HEK293 (cell line): ENCODE measurements around the gene ADPRHL1.
A peak's percentile ranks its signal among the peaks of the same experiment; 100 is the strongest.

ENCODE experiments used
- FEZF1 ChIP-seq: fragments of 450-650 bp; formaldehyde crosslinking; IDR thresholded peaks from 2 replicates; pipeline ENCODE4 v1.5.1; 2016; ENCODE audit warnings: missing biosample characterization, missing genetic modification characterization
- GLIS1 ChIP-seq: fragments of 450-650 bp; formaldehyde crosslinking; IDR thresholded peaks from 2 replicates; pipeline ENCODE4 v1.5.1; 2016; ENCODE audit warnings: missing biosample characterization, missing genetic modification characterization
- SP2 ChIP-seq: fragments of 450-650 bp; formaldehyde crosslinking; IDR thresholded peaks from 2 replicates; pipeline ENCODE4 v1.5.1; 2016; ENCODE audit warnings: missing biosample characterization, missing genetic modification characterization
- YY2 ChIP-seq: fragments of 450-650 bp; formaldehyde crosslinking; IDR thresholded peaks from 2 replicates; pipeline ENCODE4 v1.5.1; 2016; ENCODE audit warnings: missing biosample characterization, missing genetic modification characterization
- ZFP69B ChIP-seq: fragments of 450-650 bp; formaldehyde crosslinking; IDR thresholded peaks from 2 replicates; pipeline ENCODE4 v1.5.1; 2016; ENCODE audit warnings: missing biosample characterization, missing genetic modification characterization
- ZNF16 ChIP-seq: fragments of 450-650 bp; formaldehyde crosslinking; IDR thresholded peaks from 2 replicates; pipeline ENCODE4 v1.5.1; 2016; ENCODE audit warnings: low read depth, missing biosample characterization, missing genetic modification characterization
- ZNF571 ChIP-seq: fragments of 450-650 bp; formaldehyde crosslinking; IDR thresholded peaks from 2 replicates; pipeline ENCODE4 v1.5.0; 2017; ENCODE audit warnings: missing biosample characterization, missing genetic modification characterization
- ZNF623 ChIP-seq: fragments of 450-650 bp; formaldehyde crosslinking; IDR thresholded peaks from 2 replicates; pipeline ENCODE4 v1.5.1; 2016; ENCODE audit warnings: missing biosample characterization, missing genetic modification characterization
- ZNF654 ChIP-seq: fragments of 450-650 bp; formaldehyde crosslinking; IDR thresholded peaks from 2 replicates; pipeline ENCODE4 v1.5.1; 2016; ENCODE audit warnings: low read depth, missing biosample characterization, missing genetic modification characterization
- TF ChIP-seq, protein P1 (sequence below): fragments of 450-650 bp; formaldehyde crosslinking; IDR thresholded peaks from 2 replicates; pipeline ENCODE4 v1.5.1; 2016; ENCODE audit warnings: missing biosample characterization, missing genetic modification characterization
- TF ChIP-seq, protein P2 (sequence below): fragments of 450-650 bp; formaldehyde crosslinking; IDR thresholded peaks from 2 replicates; pipeline ENCODE4 v1.5.1; 2017; ENCODE audit warnings: missing biosample characterization, missing genetic modification characterization
- TF ChIP-seq, protein P3 (sequence below): fragments of 450-650 bp; formaldehyde crosslinking; IDR thresholded peaks from 2 replicates; pipeline ENCODE4 v1.5.1; 2016; ENCODE audit warnings: missing biosample characterization, missing genetic modification characterization, borderline replicate concordance
- TF ChIP-seq, protein P4 (sequence below): fragments of 450-650 bp; formaldehyde crosslinking; IDR thresholded peaks from 2 replicates; pipeline ENCODE4 v1.5.1; 2016; ENCODE audit warnings: missing biosample characterization, missing genetic modification characterization
- TF ChIP-seq, protein P5 (sequence below): fragments of 450-650 bp; formaldehyde crosslinking; IDR thresholded peaks from 2 replicates; pipeline ENCODE4 v1.5.1; 2016; ENCODE audit warnings: missing biosample characterization, missing genetic modification characterization
- TF ChIP-seq, protein P6 (sequence below): fragments of 450-650 bp; formaldehyde crosslinking; IDR thresholded peaks from 2 replicates; pipeline ENCODE4 v1.5.1; 2016; ENCODE audit warnings: missing biosample characterization, missing genetic modification characterization, low read depth
- TF ChIP-seq, protein P7 (sequence below): fragments of 450-650 bp; formaldehyde crosslinking; IDR thresholded peaks from 2 replicates; pipeline ENCODE4 v1.5.1; 2016; ENCODE audit warnings: missing biosample characterization, missing genetic modification characterization
- TF ChIP-seq, protein P8 (sequence below): fragments of 450-650 bp; formaldehyde crosslinking; IDR thresholded peaks from 2 replicates; pipeline ENCODE4 v1.5.1; 2016; ENCODE audit warnings: missing biosample characterization, missing genetic modification characterization

The ADPRHL1 gene

DNA sequence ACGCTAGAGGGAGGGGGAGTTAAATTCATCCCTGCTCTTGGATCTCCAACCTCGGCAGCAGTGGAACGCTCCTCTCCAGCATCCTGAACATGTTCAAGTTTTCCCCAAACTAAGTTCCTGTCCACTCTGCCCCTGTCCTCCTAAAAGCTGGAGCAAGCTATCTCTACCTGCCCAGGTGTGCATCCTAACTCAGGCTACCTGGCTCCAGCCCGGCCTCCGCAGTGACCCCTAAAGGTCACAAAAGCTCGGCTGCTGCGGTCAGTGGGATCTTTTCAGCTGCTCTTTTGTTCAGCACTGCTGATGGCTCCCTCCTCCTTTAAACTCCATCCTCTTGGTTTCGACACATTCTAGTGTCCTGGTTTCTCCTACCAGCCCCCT, 35.9 kb upstream of the ADPRHL1 start (continued):
- TF ChIP-seq, protein P1, sequence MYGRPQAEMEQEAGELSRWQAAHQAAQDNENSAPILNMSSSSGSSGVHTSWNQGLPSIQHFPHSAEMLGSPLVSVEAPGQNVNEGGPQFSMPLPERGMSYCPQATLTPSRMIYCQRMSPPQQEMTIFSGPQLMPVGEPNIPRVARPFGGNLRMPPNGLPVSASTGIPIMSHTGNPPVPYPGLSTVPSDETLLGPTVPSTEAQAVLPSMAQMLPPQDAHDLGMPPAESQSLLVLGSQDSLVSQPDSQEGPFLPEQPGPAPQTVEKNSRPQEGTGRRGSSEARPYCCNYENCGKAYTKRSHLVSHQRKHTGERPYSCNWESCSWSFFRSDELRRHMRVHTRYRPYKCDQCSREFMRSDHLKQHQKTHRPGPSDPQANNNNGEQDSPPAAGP (tag by site-specific recombination) = no peak
- TF ChIP-seq YY2 (tag by site-specific recombination) (no peak), SP2 (no peak), ZNF654 (no peak), ZNF16 (tag by site-specific recombination) (no peak), GLIS1 (tag by site-specific recombination) (no peak), ZNF571 (tag by site-specific recombination) (no peak), ZNF623 (tag by site-specific recombination) (no peak), ZFP69B (tag by site-specific recombination) (no peak), FEZF1 (tag by site-specific recombination) (peak; percentile 33; the same call in 1 of the 2 replicates)
- TF ChIP-seq, protein P2, sequence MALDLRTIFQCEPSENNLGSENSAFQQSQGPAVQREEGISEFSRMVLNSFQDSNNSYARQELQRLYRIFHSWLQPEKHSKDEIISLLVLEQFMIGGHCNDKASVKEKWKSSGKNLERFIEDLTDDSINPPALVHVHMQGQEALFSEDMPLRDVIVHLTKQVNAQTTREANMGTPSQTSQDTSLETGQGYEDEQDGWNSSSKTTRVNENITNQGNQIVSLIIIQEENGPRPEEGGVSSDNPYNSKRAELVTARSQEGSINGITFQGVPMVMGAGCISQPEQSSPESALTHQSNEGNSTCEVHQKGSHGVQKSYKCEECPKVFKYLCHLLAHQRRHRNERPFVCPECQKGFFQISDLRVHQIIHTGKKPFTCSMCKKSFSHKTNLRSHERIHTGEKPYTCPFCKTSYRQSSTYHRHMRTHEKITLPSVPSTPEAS (tag by site-specific recombination) = no peak
- TF ChIP-seq, protein P3, sequence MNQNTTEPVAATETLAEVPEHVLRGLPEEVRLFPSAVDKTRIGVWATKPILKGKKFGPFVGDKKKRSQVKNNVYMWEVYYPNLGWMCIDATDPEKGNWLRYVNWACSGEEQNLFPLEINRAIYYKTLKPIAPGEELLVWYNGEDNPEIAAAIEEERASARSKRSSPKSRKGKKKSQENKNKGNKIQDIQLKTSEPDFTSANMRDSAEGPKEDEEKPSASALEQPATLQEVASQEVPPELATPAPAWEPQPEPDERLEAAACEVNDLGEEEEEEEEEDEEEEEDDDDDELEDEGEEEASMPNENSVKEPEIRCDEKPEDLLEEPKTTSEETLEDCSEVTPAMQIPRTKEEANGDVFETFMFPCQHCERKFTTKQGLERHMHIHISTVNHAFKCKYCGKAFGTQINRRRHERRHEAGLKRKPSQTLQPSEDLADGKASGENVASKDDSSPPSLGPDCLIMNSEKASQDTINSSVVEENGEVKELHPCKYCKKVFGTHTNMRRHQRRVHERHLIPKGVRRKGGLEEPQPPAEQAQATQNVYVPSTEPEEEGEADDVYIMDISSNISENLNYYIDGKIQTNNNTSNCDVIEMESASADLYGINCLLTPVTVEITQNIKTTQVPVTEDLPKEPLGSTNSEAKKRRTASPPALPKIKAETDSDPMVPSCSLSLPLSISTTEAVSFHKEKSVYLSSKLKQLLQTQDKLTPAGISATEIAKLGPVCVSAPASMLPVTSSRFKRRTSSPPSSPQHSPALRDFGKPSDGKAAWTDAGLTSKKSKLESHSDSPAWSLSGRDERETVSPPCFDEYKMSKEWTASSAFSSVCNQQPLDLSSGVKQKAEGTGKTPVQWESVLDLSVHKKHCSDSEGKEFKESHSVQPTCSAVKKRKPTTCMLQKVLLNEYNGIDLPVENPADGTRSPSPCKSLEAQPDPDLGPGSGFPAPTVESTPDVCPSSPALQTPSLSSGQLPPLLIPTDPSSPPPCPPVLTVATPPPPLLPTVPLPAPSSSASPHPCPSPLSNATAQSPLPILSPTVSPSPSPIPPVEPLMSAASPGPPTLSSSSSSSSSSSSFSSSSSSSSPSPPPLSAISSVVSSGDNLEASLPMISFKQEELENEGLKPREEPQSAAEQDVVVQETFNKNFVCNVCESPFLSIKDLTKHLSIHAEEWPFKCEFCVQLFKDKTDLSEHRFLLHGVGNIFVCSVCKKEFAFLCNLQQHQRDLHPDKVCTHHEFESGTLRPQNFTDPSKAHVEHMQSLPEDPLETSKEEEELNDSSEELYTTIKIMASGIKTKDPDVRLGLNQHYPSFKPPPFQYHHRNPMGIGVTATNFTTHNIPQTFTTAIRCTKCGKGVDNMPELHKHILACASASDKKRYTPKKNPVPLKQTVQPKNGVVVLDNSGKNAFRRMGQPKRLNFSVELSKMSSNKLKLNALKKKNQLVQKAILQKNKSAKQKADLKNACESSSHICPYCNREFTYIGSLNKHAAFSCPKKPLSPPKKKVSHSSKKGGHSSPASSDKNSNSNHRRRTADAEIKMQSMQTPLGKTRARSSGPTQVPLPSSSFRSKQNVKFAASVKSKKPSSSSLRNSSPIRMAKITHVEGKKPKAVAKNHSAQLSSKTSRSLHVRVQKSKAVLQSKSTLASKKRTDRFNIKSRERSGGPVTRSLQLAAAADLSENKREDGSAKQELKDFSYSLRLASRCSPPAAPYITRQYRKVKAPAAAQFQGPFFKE = no peak
- TF ChIP-seq, protein P4, sequence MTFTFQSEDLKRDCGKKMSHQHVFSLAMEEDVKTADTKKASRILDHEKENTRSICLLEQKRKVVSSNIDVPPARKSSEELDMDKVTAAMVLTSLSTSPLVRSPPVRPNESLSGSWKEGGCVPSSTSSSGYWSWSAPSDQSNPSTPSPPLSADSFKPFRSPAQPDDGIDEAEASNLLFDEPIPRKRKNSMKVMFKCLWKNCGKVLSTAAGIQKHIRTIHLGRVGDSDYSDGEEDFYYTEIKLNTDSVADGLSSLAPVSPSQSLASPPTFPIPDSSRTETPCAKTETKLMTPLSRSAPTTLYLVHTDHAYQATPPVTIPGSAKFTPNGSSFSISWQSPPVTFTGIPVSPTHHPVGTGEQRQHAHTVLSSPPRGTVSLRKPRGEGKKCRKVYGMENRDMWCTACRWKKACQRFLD (tag by site-specific recombination) = no peak
- TF ChIP-seq, protein P5, sequence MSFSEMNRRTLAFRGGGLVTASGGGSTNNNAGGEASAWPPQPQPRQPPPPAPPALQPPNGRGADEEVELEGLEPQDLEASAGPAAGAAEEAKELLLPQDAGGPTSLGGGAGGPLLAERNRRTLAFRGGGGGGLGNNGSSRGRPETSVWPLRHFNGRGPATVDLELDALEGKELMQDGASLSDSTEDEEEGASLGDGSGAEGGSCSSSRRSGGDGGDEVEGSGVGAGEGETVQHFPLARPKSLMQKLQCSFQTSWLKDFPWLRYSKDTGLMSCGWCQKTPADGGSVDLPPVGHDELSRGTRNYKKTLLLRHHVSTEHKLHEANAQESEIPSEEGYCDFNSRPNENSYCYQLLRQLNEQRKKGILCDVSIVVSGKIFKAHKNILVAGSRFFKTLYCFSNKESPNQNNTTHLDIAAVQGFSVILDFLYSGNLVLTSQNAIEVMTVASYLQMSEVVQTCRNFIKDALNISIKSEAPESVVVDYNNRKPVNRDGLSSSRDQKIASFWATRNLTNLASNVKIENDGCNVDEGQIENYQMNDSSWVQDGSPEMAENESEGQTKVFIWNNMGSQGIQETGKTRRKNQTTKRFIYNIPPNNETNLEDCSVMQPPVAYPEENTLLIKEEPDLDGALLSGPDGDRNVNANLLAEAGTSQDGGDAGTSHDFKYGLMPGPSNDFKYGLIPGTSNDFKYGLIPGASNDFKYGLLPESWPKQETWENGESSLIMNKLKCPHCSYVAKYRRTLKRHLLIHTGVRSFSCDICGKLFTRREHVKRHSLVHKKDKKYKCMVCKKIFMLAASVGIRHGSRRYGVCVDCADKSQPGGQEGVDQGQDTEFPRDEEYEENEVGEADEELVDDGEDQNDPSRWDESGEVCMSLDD (tag by site-specific recombination) = no peak
- TF ChIP-seq, protein P6, sequence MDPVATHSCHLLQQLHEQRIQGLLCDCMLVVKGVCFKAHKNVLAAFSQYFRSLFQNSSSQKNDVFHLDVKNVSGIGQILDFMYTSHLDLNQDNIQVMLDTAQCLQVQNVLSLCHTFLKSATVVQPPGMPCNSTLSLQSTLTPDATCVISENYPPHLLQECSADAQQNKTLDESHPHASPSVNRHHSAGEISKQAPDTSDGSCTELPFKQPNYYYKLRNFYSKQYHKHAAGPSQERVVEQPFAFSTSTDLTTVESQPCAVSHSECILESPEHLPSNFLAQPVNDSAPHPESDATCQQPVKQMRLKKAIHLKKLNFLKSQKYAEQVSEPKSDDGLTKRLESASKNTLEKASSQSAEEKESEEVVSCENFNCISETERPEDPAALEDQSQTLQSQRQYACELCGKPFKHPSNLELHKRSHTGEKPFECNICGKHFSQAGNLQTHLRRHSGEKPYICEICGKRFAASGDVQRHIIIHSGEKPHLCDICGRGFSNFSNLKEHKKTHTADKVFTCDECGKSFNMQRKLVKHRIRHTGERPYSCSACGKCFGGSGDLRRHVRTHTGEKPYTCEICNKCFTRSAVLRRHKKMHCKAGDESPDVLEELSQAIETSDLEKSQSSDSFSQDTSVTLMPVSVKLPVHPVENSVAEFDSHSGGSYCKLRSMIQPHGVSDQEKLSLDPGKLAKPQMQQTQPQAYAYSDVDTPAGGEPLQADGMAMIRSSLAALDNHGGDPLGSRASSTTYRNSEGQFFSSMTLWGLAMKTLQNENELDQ (tag by site-specific recombination) = no peak
- TF ChIP-seq, protein P7, sequence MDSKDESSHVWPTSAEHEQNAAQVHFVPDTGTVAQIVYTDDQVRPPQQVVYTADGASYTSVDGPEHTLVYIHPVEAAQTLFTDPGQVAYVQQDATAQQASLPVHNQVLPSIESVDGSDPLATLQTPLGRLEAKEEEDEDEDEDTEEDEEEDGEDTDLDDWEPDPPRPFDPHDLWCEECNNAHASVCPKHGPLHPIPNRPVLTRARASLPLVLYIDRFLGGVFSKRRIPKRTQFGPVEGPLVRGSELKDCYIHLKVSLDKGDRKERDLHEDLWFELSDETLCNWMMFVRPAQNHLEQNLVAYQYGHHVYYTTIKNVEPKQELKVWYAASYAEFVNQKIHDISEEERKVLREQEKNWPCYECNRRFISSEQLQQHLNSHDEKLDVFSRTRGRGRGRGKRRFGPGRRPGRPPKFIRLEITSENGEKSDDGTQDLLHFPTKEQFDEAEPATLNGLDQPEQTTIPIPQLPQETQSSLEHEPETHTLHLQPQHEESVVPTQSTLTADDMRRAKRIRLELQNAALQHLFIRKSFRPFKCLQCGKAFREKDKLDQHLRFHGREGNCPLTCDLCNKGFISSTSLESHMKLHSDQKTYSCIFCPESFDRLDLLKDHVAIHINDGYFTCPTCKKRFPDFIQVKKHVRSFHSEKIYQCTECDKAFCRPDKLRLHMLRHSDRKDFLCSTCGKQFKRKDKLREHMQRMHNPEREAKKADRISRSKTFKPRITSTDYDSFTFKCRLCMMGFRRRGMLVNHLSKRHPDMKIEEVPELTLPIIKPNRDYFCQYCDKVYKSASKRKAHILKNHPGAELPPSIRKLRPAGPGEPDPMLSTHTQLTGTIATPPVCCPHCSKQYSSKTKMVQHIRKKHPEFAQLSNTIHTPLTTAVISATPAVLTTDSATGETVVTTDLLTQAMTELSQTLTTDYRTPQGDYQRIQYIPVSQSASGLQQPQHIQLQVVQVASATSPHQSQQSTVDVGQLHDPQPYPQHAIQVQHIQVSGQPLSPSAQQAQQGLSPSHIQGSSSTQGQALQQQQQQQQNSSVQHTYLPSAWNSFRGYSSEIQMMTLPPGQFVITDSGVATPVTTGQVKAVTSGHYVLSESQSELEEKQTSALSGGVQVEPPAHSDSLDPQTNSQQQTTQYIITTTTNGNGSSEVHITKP = peak; percentile 29; the same call in 1 of the 2 replicates
- TF ChIP-seq, protein P8, sequence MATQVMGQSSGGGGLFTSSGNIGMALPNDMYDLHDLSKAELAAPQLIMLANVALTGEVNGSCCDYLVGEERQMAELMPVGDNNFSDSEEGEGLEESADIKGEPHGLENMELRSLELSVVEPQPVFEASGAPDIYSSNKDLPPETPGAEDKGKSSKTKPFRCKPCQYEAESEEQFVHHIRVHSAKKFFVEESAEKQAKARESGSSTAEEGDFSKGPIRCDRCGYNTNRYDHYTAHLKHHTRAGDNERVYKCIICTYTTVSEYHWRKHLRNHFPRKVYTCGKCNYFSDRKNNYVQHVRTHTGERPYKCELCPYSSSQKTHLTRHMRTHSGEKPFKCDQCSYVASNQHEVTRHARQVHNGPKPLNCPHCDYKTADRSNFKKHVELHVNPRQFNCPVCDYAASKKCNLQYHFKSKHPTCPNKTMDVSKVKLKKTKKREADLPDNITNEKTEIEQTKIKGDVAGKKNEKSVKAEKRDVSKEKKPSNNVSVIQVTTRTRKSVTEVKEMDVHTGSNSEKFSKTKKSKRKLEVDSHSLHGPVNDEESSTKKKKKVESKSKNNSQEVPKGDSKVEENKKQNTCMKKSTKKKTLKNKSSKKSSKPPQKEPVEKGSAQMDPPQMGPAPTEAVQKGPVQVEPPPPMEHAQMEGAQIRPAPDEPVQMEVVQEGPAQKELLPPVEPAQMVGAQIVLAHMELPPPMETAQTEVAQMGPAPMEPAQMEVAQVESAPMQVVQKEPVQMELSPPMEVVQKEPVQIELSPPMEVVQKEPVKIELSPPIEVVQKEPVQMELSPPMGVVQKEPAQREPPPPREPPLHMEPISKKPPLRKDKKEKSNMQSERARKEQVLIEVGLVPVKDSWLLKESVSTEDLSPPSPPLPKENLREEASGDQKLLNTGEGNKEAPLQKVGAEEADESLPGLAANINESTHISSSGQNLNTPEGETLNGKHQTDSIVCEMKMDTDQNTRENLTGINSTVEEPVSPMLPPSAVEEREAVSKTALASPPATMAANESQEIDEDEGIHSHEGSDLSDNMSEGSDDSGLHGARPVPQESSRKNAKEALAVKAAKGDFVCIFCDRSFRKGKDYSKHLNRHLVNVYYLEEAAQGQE (tag by site-specific recombination) = no peak
